Stimulated activated CD4-positive, alpha-beta T cell treated with anti-CD3 and anti-CD28 coated beads, Interleukin-1b, Interleukin-23, amount 100 ng/mL, for 4 hours (primary cell): ENCODE results near the gene E2F6.

Experiments used
- DNase-seq, 2 donors: peaks; one replicate each; pipeline ENCODE4 v3.0.0-alpha.2; 2020; ENCODE audit warnings: low read depth in 2 of 2

Gene E2F6

DNA sequence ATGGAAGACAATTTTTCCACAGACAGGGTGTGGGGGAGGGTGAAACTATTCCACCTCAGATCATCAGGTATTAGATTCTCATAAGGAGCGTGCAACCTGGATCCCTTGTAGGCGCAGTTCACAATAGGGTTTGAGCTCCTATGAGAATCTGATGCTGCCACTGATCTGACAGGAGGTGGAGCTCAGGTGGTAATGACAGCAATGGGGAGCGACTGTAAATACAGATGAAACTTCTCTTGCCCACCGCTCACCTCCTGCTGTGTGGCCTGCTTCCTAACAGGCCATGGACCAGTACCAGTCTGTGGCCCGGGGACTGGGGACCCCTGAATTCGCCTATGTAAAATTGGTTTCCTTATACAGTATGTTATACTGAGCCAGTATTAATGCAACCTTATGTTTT is 27.3 kb upstream of the E2F6 start:
- no peak for DNase-seq

DNA sequence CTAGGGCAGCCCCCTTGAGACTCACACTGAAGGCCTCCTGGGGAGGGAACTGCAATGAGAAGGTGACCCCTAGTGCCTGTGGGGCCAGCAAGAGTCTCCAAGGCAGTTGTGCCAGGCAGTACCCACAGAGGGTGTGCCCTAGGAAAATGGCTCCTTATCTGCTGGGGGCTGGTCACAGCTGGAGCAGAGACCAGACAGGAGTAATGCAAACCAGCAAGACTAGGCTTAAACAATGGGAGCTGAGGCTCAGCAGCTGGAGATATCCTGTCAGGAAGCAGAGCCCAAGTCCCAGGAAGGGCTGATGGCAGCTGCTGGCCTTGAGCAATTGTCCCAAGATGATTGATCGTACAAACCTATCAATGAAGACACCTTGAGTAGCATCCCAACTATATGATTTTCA is 26.8 kb upstream of the E2F6 start:
- no peak for DNase-seq

DNA sequence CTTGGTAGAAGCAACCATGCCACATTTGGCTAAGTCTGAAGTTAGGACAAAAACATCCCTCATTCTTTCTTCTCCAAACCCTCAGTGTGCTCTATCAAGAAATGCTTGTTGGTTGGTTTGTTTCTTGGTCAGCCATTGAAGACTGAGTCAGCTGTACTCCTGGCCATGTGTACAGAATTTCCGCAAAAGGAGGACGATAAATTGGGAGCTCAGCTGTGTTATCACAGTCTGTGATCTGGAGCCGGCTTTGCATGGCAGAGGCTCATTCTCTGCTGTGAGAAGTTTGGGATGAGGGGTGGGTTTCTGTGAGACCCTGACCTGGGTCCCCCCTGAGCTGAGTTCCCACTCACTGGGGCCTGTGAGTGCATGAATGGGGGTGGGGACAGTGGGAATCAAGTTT is 26.3 kb upstream of the E2F6 start:
- no peak for DNase-seq

DNA sequence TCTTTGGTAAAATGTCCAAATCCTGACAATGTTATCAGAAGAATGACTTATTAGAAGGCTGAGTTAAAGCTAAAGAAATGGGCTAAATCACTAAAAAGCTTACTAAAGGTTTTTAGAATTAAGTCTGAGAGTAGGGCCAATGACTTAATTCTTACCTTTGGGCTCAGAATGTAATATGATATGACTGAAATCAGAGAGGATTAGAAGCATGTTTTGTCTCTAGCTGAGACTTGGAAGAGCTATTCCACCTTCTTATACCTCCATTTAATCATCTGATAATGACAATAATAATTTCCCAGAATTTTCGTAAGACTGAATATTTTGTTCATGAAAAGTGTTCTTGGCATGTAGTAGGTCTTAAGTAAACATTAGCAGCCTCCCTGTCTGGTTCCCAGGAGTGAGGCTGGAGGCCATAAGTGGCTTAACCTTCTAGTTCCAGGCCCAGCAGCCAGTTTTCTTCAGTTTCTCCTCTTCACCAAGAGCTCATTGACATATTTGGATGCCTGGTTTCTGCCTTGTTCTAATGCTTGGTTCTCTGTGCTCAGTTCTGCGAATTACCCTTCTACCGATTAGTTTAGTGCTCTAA is 25.5 kb upstream of the E2F6 start:
- DNase-seq, result no peak

DNA sequence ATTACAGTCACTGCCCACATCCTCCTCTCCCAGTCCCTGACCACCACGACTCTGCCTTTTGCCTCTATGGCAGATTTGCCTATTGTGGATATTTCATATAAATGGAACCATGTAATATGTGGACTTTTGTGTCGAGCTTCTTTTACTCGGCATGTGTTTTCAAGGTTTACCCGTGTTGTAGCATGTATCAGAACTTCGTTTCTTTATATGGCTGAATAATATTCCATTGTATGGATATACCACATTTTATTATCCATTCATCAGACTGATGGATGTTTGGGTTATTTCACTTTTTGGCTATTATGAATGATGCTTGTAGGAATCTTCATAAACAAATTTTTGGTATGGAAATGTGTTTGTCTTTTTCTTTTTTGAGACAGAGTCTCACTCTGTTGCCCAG is 24.2 kb upstream of the E2F6 start:
- no peak for DNase-seq

DNA sequence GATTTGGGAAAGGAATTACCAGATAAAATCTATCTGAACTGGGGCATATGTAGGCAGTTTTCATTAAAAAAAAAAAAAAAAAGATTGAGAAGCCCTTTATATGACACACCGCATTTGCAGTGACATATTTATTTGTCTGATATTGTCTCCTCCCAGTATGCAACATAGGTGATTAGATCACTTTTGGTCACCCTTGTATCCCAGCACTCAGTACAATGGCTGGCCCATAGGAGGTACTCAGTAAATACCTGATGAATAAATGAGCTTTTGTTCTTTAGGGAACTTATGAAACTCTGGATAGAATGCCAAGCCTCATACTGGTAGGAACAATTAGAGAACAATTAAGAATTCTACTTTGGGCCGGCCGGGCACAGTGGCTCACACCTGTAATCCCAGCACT is 22.8 kb upstream of the E2F6 start:
- no peak for DNase-seq

DNA sequence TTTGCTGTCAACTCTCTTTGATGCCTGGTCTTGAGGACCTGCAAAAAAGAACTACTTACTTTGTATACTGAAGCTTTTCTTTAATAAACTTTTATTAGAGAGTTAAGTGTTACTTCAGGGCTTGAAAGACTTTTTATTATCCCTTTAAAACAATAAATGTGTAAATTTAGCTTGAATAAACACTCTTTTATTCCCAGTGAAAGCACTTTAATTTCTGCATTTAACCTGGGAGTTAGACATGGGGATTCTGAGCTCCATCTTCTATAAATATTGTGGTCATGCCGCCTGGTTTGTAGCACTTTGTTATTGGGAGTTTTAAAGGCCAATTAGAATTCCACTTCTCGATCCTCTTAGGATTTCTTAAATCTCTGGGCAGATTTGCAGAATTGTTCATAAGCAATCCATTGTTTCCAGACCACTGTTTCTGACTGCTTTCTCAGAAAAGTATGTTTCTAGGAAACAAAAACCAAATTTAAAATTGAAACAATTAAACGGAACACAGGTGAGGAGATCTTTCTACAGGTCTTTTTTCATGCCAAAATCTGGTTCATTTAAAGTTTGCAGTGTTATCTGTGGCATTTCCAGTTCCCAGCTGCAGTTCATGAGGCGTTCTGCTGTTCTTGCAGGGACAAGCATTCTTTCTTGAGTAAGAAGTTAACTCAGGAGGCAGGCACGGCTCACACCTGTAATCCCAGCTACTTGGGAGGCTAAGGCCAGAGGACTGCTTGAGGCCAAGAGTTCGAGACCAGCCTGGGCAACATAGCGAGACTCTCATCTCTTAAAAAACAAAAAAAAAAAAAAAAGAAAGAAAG is 18.1 kb upstream of the E2F6 start:
- DNase-seq, result no peak

DNA sequence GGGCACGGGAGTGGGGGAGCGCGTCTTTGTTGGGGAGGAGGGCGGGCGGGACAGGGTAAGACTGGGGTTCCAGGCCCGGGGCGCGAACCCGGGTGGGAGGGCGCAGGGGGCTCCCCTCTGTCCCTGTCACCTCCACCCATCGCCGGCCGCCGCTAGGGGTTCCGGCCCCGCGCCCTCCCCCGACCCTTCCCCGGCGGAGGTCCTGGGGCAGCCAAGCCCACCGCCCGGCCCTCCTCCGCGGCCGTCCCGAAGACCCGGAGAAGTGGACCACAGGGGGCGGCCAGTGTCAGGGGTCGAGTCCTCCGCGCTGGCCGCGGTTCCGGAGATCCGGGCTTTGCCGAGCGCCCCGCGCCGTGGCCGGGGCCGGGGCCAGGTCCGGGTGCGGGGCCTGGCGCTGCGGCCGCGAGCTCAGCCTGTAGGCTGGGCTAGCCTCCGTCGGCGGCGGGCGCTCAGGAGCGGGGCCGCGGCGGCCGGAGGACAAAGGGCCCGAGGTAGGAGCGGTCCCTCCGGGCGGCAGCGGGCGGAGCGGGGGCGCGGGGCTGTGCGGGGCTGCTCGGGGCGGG is 16.6 kb upstream of the E2F6 start:
- DNase-seq, result no peak

DNA sequence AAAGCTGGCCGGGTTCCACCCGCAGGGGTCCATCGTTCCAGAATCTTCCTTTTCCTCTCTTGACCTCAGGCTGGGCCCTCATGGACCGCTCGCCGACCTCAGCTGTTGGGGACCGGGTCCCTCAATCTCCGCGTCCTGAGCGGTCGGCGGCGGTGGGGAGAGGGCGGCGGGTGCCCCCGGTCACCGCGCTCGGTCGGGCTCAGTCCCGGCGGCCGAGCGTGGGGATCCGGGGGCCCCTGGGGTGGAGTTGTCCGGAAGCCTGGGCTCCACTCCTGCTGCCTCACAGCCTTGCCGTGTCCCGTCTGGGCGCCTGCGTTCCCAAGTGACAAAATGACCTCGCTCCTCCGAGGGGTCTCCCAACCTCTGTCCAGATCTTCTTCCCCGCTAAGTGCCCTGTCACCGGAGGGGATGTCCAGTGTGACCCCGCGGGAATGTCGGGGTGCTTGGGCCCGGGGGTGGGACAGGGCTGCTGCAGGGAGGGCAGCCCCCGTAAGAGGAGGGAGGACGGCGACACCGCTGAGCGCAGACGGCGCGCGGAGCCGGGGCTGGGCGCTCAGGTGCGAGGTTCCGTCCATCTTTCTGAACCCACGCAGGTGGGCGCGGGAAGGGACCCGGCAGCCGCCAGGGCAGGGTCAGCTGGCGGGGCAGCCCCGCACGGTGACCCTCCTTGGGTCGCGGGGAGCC is 16.0 kb upstream of the E2F6 start:
- DNase-seq, result no peak

DNA sequence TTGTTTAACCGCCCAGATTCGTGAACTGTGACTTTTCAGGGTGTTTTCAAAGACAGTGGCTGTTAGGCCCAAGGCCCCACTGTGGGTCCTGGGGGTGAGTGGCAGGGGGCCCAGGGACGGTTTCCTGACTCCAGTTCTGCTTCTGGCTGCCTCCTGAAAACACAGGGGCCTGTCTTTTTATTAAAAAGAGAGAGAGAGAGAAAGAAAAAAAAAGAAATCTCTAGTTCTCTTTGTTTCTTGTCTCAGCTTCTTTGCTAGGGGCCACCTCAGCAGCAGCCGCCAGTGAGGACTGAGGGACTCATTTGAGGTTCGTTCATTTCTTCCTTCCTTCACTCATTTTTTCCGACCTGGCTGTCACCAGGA is 15.4 kb upstream of the E2F6 start:
- no peak for DNase-seq

DNA sequence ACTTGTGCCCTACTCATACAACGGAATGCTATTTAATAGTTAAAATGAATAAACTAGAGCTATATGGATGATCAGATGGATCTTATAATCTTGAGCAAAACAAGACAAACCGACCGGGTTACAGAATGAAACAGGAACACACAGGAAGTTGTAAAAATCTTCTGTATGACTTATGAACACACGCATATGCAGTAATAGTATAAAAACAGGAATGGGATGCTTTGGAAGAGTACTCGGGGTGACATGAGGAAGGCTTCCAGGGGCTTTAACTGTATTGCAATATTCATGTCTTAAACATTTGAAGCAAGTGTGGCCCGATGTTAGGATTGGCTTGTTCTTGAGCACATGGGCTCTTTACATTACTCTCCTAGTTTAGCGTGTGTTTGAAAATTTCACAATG is 14.9 kb upstream of the E2F6 start:
- no peak for DNase-seq

DNA sequence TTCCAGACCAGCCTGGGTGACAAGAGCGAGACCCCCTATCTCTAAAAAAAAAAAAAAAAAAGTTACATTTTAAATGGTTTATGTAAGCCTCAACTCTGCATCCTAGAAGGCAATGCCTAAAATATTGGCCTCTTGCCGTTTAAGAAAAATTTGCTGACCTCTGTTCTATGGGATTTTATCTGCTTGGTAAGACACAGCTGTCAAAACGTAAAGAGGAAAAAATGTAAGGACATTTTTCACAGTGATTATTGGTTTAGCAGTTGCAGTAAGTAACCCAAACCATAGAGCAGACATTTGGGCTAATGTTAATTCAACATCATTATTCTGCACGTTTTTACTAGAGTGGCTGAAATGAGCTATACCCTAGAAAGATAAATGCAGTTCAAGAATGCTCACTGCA is 14.4 kb upstream of the E2F6 start:
- no peak for DNase-seq

DNA sequence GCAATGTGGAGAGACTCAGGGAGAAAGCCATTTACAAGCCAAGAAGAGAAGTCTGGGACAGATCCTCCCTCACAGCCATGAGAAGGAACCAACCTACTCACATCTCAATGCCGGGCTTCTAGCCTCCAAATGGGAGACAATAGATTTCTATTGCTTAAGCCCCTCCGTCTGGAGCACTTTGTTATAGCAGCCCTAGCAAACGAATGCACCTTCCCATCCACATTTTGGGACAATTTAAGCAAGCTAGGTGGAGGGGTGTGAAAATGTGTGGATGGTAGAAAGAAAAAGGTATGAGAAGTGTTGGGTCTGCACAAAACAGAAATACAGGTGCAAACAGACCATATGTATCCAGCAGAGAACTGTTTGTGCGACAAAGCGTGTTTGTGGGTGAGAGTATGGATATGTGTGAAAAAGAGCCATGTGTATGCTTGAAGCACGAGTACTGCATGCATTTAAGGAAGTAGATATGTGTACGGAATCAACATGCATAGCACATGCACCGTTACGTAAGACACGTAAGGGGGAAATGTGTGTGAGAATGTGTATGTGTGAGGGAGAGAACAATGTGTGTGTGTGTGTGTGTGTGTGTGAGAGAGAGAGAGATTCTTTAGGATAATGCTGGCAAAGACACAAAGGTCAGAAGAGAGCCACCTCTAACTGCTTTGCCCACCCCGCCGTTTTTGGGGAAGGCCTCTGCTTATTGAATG is 13.1 kb upstream of the E2F6 start:
- DNase-seq, result no peak

DNA sequence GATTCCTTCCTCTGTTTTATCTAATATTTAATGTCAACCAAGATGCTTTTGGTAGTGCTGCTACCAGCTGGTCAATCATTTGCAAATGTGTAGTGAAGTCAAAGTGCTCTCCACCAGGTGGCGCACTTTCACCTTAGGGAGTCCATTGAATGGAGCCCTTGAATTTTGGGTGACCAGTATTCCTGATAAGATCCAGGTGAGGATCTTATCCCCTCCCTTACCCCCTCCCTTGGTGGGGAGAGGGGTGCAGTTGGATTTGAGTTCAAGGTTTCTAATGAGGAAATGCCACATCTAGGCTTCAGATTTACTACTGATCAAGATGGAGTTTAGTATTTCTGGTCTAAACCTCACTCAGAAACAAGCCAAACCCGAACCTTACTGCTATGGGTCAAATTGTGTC is 12.0 kb upstream of the E2F6 start:
- peak; percentile 77 to 84 for DNase-seq

DNA sequence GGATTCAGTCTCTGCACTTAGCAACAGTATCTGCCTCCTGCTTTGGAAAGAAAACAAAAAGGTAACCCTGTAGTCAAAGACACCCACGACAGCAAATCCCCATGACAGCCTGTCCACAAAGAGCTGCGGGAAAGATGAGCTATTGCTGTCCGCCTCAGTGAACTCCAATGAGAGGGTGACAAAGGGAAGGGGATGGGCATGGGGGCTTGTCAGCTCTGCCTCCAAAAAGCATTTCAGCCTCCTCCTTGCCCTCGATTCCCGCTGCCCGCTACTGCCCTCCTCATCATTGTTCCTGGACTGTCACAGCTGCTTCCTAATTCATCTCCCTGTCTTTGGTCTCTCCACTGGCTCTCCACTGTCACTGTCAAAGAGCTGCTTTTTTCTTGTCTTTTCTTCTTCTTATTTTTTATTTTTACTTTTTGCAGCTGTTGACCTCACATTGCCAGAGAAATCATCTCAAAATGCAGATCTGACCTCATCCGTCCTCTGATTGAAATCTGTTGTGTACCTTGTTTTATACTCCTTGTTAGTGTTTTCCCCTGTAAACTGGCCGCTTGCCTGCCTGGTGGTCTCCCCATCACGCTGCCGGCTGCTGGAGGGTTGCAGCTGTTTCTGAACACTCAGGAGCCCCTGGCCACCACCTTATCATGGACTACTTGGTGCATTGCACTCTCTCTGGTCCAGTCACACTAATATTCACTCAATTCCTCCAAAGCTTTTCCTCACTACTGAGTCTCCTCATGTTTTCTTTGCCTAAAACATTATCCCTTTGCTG is 7.9 kb upstream of the E2F6 start:
- DNase-seq, result no peak

DNA sequence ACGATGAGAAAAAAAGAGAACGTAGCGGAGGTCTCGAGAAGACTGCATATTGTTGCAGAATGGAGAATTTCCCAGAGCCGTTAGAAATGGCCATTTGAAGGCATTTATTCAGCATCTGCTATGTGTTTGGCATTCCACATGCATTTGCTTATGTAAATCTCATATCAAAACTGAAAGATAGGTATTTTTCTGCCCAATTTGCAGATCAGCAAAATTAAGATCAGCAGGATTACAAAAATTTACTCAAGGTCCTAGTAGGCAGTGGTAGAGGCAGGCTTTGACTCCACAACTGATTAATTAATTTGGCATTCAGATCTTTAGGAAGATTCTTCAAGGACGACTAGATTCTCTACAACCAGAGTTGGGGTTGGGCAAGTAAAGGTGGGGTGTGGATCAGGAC is 1.8 kb upstream of the E2F6 start:
- no peak for DNase-seq

DNA sequence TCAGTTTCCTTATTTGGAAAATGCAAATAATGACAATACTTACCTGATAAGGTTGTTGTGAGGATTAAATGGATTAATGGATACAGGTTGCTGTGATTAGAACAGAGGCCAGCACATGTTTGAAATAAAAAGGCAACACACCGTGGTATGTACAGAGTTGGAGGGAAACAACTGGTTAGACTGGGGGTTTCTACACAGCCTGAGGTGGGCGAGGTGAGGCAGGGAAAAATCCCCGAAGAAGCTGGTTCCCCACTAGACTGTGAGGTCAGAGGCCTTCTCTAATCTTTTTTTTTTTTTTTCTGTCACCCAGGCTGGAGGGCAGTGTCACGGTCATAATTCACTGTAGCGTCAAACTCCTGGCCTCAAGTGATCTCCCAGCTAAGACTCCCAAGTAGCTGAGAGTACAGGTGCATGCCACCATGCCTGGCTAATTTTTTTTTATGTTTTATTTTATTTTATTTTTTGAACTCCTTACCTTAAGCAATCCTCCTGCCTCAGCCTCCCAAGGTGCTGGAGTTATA is 1.2 kb upstream of the E2F6 start:
- DNase-seq, result no peak

DNA sequence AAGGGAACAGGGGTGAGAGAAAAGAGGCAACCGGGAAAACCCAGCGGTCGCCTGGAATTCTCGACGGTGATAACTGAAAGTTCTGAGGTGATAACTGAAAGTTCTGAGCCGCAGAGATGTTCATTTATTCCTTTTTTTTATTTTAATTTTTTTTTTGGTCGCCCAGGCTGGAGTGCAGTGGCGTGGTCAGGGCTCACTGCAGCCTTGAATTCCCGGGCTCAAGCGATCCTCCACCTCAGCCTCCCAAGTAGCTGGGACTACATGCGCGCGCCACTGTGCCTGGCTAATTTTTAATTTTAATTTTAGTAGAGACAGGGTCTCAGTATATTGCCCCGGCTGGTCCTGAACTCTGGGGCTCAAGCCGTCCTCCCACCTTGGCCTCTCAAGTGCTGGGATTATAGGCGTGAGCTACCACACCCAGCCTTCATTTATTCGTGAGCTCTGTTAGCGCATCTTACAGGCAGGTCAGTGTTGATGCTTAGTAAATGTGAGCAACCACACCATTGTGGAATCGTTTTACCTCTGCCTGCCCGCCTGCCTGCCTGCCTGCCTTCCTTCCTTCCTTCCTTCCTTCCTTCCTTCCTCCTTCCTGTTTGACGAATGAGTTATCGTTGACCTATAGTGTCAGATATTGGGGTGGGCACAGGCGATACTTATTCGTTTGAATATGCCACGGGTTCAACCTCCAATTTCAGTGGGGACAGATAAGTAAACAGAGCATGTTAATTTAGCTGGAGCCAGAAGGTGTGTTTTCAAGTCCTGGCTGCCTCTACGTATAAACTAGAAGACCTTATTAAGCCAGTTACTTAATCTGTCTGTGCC is 557 bp upstream of the E2F6 start:
- no peak for DNase-seq

DNA sequence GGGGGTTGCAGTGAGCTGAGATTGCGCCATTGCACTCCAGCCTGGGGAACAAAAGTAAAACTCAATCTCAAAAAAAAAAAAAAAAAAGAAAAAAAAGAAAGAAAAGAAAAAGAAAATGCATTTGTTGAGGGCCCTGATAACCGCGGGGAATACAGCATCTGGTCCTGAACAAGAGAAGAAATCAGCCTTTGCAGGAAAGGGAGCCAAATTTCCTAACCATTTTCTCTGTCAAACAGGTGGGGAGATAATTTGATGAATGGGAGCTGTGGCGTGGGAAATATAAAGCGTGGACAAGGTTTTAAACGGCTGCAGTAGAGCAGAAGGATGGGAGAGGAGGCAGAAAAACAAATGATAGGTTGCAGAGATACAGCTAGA is 864 bp downstream of the E2F6 start:
- DNase-seq, result no peak

DNA sequence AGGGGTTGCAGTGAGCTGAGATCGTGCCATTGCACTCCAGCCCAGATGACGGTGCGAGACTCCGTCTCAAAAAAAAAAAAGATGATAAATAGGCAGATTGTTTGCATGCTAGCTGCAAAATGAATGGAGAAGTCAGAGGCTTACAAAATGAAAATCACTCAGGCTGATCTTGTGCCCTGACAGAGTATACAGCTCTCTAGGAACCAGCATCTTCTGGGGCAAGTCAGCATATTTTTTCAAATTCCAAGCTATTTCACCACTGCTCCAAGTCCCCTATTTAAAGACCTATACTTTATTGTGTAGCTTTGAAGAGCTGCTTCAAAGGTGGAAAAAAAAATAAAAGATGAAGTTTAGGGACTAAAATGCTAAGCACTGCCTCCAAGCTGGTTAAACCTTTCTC is 6.1 kb downstream of the E2F6 start:
- no peak for DNase-seq

DNA sequence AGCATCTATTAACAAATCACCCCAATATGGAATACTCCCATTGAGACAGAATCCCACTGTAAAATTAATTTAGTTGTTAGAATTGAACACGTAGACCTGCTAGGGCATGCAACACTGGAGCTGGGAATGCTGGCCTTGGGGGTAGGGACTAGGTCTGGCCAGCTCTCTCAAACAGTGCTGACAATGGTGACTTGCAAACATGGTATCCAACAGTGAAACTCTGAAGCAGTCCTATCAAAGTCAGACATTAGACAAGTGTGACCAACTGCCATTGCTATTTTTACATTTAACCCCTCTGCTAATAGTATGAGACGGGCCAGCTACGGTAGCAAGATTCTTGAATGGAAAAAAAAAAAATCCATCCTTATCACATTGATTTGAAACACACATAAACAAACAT is 7.2 kb downstream of the E2F6 start:
- no peak for DNase-seq
